Measurements from ENCODE around the gene KIFAP3.

DNA sequence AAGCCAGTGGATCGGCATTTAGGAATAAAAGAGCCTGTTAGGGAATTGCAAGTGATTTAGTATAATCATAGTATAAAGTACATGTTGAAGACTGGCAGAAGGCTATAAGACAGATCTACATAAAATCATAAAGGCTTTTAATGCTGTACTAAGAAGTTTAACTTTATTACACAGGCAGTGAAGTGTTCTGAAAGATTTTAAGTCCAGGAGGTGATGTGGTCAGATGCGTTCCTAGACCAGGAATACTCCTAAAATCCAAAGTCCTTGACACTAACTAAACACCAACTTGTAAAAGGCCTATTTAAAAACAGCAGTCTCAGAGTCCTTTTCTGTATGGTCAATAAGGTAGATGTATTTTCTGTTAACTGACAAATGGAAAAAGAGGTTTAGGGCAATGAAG lies 57.0 kb downstream of the KIFAP3 start:
- TF ChIP-seq CREB1 (IDR thresholded peaks at IDR 0.05; ENCODE audit: low read depth) (no peak), FOXM1 (IDR thresholded peaks at IDR 0.05; ENCODE audit: borderline replicate concordance, low read depth) (no peak), YY1 (IDR thresholded peaks at IDR 0.05; ENCODE audit: low read depth) (no peak), RAD21 (IDR thresholded peaks at IDR 0.05; ENCODE audit: low read depth) (no peak), CEBPB (IDR thresholded peaks at IDR 0.05) (no peak), EP300 (IDR thresholded peaks at IDR 0.05; ENCODE audit: borderline replicate concordance) (no peak), TEAD4 (IDR thresholded peaks at IDR 0.05) (no peak), TAF1 (IDR thresholded peaks at IDR 0.05; ENCODE audit: low read depth) (no peak)
- TF ChIP-seq, protein P1, sequence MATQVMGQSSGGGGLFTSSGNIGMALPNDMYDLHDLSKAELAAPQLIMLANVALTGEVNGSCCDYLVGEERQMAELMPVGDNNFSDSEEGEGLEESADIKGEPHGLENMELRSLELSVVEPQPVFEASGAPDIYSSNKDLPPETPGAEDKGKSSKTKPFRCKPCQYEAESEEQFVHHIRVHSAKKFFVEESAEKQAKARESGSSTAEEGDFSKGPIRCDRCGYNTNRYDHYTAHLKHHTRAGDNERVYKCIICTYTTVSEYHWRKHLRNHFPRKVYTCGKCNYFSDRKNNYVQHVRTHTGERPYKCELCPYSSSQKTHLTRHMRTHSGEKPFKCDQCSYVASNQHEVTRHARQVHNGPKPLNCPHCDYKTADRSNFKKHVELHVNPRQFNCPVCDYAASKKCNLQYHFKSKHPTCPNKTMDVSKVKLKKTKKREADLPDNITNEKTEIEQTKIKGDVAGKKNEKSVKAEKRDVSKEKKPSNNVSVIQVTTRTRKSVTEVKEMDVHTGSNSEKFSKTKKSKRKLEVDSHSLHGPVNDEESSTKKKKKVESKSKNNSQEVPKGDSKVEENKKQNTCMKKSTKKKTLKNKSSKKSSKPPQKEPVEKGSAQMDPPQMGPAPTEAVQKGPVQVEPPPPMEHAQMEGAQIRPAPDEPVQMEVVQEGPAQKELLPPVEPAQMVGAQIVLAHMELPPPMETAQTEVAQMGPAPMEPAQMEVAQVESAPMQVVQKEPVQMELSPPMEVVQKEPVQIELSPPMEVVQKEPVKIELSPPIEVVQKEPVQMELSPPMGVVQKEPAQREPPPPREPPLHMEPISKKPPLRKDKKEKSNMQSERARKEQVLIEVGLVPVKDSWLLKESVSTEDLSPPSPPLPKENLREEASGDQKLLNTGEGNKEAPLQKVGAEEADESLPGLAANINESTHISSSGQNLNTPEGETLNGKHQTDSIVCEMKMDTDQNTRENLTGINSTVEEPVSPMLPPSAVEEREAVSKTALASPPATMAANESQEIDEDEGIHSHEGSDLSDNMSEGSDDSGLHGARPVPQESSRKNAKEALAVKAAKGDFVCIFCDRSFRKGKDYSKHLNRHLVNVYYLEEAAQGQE (IDR thresholded peaks at IDR 0.05; ENCODE audit: low read depth) = no peak
- TF ChIP-seq, protein P2, sequence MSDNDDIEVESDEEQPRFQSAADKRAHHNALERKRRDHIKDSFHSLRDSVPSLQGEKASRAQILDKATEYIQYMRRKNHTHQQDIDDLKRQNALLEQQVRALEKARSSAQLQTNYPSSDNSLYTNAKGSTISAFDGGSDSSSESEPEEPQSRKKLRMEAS (IDR thresholded peaks at IDR 0.05) = no peak
- TF ChIP-seq, protein P3, sequence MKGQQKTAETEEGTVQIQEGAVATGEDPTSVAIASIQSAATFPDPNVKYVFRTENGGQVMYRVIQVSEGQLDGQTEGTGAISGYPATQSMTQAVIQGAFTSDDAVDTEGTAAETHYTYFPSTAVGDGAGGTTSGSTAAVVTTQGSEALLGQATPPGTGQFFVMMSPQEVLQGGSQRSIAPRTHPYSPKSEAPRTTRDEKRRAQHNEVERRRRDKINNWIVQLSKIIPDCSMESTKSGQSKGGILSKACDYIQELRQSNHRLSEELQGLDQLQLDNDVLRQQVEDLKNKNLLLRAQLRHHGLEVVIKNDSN (IDR thresholded peaks at IDR 0.05) = no peak

Measured in Ishikawa (cell line).